Choroid plexus epithelial cell (primary cell): ENCODE measurements around the gene WFDC11.
"Not testable (repeated sequence)": the region's sequence is repeated elsewhere in the genome, so short reads cannot be mapped to it uniquely, and the experiment has no call there.

Experiments used
- DNase-seq: peaks from one replicate; pipeline ENCODE4 v3.0.0-alpha.2; 2010; ENCODE audit warnings: low read depth
- H3K4me3 ChIP-seq: 2 replicates; pipeline ENCODE4 v1.5.1; 2011; ENCODE audit warnings: low read depth, mild to moderate bottlenecking, control low read depth, low read length, moderate library complexity
- TF ChIP-seq, protein P1 (sequence below): conservative IDR thresholded peaks from 2 replicates; pipeline ENCODE4 v1.5.1; 2011; ENCODE audit warnings: low read depth, mild to moderate bottlenecking, control low read depth, inconsistent platforms, low read length, moderate library complexity

The WFDC11 gene

GRCh38 chr20:45679650-45680049, 9.6 kb upstream of the WFDC11 start:
- TF ChIP-seq, protein P1, sequence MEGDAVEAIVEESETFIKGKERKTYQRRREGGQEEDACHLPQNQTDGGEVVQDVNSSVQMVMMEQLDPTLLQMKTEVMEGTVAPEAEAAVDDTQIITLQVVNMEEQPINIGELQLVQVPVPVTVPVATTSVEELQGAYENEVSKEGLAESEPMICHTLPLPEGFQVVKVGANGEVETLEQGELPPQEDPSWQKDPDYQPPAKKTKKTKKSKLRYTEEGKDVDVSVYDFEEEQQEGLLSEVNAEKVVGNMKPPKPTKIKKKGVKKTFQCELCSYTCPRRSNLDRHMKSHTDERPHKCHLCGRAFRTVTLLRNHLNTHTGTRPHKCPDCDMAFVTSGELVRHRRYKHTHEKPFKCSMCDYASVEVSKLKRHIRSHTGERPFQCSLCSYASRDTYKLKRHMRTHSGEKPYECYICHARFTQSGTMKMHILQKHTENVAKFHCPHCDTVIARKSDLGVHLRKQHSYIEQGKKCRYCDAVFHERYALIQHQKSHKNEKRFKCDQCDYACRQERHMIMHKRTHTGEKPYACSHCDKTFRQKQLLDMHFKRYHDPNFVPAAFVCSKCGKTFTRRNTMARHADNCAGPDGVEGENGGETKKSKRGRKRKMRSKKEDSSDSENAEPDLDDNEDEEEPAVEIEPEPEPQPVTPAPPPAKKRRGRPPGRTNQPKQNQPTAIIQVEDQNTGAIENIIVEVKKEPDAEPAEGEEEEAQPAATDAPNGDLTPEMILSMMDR: no peak
- no peak for DNase-seq
- no peak overlapping the region for H3K4me3 ChIP-seq

GRCh38 chr20:45672765-45673164, 2.7 kb upstream of the WFDC11 start:
- TF ChIP-seq, protein P1: no peak
- no peak for DNase-seq
- no peak overlapping the region for H3K4me3 ChIP-seq

DNA sequence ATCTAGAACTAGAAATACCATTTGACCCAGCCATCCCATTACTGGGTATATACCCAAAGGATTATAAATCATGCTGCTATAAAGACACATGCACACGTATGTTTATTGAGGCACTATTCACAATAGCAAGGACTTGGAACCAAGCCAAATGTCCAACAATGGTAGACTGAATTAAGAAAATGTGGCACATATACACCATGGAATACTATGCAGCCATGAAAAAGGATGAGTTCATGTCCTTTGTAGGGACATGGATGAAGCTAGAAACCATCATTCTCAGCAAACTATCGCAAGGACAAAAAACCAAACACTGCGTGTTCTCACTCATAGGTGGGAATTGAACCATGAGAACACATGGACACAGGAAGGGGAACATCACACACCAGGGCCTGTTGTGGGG, 13.0 kb downstream of the WFDC11 start:
- not testable (repeated sequence) for H3K4me3 ChIP-seq, DNase-seq

GRCh38 chr20:45651726-45652125, 18.3 kb downstream of the WFDC11 start:
- DNase-seq, H3K4me3 ChIP-seq: not testable (repeated sequence)

DNA sequence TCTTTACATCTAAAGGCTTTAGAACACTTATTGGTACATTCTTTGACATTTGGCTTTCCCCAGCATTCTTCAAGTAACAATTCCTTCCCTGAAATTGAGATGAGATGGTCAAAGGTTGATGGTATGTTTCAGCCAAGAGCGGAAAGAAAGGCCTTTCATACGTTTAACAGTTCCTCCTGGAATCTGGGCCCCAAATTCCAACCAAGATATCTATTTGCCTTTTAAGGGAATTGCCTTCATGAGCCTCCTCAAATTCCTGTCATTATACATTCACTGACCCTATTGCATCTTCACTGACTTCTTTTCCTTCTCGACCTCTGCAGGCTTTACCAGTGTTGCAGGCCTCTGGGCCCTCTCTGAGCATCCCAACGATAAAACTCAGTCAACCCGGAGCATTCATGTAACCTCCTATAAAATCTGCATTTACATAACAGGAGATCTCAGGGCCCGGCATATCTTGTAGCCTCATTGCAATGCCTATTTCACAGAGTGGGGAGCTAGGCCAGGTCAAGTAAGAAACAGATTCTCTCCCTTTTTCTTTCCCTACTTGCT, 20.7 kb downstream of the WFDC11 start:
- no peak overlapping the region for H3K4me3 ChIP-seq
- no peak for DNase-seq
- TF ChIP-seq, protein P1: no peak

DNA sequence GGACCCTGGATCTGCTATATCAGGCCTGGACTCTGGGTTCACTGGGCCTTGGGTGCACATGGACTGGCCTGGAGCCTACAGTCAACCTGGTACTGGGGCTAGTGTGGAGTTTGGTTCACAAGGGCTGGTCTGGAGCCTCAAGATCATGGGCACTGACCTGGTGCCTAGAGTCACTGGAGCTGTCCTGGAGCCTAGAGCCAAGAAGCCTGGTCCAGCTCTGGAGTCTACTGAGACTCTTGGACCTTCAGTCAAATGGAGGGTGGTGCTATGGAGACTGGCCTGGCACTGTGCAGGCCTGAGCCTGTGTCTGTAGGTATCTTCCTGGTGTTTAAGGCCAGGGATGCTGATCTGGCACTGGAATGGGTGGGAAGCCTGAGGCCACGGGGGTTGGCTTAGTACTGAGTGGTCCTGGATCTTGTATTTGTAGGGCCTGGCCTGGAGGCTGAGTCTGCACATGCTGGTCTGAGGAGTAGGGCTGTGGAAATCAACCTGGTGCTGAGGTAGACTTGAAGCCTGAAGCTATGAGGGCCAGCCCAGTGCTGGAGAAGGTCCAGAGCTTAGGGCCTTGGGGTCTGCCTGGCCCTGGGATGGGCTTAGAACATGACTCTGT, 22.5 kb downstream of the WFDC11 start:
- no peak for DNase-seq
- no peak overlapping the region for H3K4me3 ChIP-seq
- TF ChIP-seq, protein P1: no peak

GRCh38 chr20:45646875-45647274, 23.2 kb downstream of the WFDC11 start:
- no peak overlapping the region for H3K4me3 ChIP-seq
- TF ChIP-seq, protein P1: no peak
- DNase-seq: no peak

DNA sequence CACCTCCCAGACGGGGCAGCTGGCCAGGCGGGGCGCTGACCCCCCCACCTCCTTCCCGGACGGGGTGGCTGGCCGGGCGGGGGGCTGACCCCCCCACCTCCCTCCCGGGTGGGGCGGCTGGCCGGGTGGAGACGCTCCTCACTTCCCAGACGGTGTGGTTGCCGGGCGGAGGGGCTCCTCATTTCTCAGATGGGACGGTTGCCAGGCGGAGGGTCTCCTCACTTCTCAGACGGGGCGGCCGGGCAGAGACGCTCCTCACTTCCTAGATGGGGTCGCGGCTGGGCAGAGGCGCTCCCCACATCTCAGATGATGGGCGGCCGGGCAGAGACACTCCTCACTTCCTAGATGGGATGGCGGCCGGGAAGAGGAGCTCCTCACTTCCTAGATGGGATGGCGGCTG, 24.2 kb downstream of the WFDC11 start:
- not testable (repeated sequence) for H3K4me3 ChIP-seq, DNase-seq

- H3K4me3 ChIP-seq, DNase-seq: not testable (repeated sequence)
Observed at GRCh38 chr20:45641076-45641475, 29.0 kb downstream of the WFDC11 start.
